ENCODE data around the gene CRLF1.

DNA sequence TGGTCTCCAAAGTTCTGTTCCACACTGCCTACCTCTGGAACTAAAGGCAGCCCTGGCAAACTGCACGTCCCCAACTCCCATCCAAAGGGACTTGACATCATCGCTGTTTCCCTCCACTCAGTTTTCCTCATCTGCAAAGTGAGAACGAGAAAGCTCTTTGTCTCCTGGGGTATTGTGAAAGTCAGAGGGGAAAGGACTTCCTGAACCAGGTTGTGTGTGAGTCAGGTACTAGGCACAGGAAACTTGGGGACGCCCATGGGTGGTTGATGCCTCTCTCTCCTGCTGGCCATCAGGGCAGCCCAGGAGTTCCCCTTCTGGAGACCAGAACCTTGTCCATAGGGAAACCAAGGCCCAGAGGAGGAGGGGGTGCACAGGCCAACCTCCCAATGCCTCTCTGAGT is 4.7 kb downstream of the CRLF1 start:
- TF ChIP-seq CTCF (IDR thresholded peaks at IDR 0.05) = no peak
- no peak for TF ChIP-seq POLR2AphosphoS5 (IDR thresholded peaks at IDR 0.05)

Data from stomach (tissue), 4 donors.